ENCODE data around the gene CRYGD.

The CRYGD gene

GRCh38 chr2:208097801-208098200 lies 26.5 kb downstream of the CRYGD start:
- DNase-seq (ENCODE audit: low read depth): no peak
- no peak overlapping the region for H3K4me3 ChIP-seq (ENCODE audit: low read length)
- TF ChIP-seq CTCF (IDR thresholded peaks at IDR 0.05; ENCODE audit: insufficient read depth, low read depth, low read length, missing control alignments): no peak

GRCh38 chr2:208097313-208097712 lies 27.0 kb downstream of the CRYGD start:
- no peak overlapping the region for H3K4me3 ChIP-seq (ENCODE audit: low read length)
- DNase-seq (ENCODE audit: low read depth): no peak
- no peak for TF ChIP-seq CTCF (IDR thresholded peaks at IDR 0.05; ENCODE audit: insufficient read depth, low read depth, low read length, missing control alignments)

DNA sequence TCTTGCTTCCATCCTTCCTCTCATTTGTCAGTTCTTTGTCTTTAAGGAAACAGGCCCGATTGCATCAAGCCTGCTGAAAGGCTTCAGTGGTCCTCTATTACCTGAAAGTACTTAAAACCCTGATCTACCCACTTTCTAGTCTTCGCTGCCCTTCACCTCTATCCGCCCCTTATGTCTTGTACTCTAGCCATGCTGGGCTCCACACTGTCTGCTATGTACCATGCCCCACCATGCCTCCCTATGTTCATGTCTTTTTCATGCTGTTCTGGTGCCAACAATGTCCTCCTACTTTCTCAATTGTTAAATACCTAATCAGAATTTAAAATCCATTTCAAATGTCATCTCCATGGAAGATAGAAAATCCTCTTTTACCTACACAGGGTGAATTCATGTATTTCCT lies 28.2 kb downstream of the CRYGD start:
- no peak overlapping the region for H3K4me3 ChIP-seq (ENCODE audit: low read length)
- no peak for DNase-seq (ENCODE audit: low read depth)
- no peak for TF ChIP-seq CTCF (IDR thresholded peaks at IDR 0.05; ENCODE audit: insufficient read depth, low read depth, low read length, missing control alignments)

GRCh38 chr2:208093128-208093527 lies 31.2 kb downstream of the CRYGD start:
- H3K4me3 ChIP-seq (ENCODE audit: low read length): no peak overlapping the region
- TF ChIP-seq CTCF (IDR thresholded peaks at IDR 0.05; ENCODE audit: insufficient read depth, low read depth, low read length, missing control alignments): no peak
- no peak for DNase-seq (ENCODE audit: low read depth)

- DNase-seq (ENCODE audit: low read depth): no peak
- TF ChIP-seq CTCF (IDR thresholded peaks at IDR 0.05; ENCODE audit: insufficient read depth, low read depth, low read length, missing control alignments): no peak
- H3K4me3 ChIP-seq (ENCODE audit: low read length): no peak overlapping the region
These were observed 32.1 kb downstream of the CRYGD start for GRCh38 chr2:208092093-208092832.

- DNase-seq (ENCODE audit: low read depth): no peak
- H3K4me3 ChIP-seq (ENCODE audit: low read length): no peak overlapping the region
- no peak for TF ChIP-seq CTCF (IDR thresholded peaks at IDR 0.05; ENCODE audit: insufficient read depth, low read depth, low read length, missing control alignments)
These were observed 33.9 kb downstream of the CRYGD start for GRCh38 chr2:208090420-208090819.

DNA sequence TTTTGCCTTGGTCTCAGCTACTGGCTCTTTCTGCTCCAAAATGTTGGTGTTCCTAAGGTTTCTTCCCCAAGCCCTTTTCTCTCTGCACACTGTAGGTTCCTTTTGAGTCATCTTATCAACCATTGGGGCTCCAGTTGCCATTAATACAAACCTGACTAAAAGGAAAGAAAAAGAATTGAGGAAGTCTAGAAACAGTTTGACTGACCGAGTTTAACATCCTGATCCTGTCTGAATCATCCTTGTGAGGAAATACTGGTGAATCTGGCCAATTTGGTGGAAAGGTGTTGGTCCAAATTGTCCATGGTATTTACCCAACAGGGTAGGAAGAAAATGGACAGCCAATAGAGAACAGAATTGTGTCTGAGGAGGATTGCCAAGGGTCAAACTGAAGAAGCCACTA lies 38.3 kb downstream of the CRYGD start:
- peak; percentile 19 for DNase-seq (ENCODE audit: low read depth)
- no peak for TF ChIP-seq CTCF (IDR thresholded peaks at IDR 0.05; ENCODE audit: insufficient read depth, low read depth, low read length, missing control alignments)
- H3K4me3 ChIP-seq (ENCODE audit: low read length): no peak overlapping the region
